ENCODE data around the gene TMTC1.

The TMTC1 gene

GRCh38 chr12:29519585-29520182 is 264.1 kb downstream of the TMTC1 start:
- DNase-seq: peak; percentile 53

GRCh38 chr12:29518407-29518806 is 265.3 kb downstream of the TMTC1 start:
- no peak for DNase-seq

- no peak for DNase-seq
These were observed 266.5 kb downstream of the TMTC1 start for GRCh38 chr12:29517264-29517663.

GRCh38 chr12:29516431-29516875 is 267.3 kb downstream of the TMTC1 start:
- DNase-seq: no peak

GRCh38 chr12:29510591-29511185 is 273.1 kb downstream of the TMTC1 start:
- DNase-seq: no peak

GRCh38 chr12:29509503-29509902 is 274.2 kb downstream of the TMTC1 start:
- DNase-seq: no peak

- no peak for DNase-seq
These were observed 274.8 kb downstream of the TMTC1 start for GRCh38 chr12:29508949-29509348.

- DNase-seq: no peak
These were observed 278.6 kb downstream of the TMTC1 start for GRCh38 chr12:29505122-29505521.

GRCh38 chr12:29503283-29503682 is 280.5 kb downstream of the TMTC1 start:
- no peak for DNase-seq

- no peak for DNase-seq
These were observed 284.5 kb downstream of the TMTC1 start for GRCh38 chr12:29499235-29499634.

- DNase-seq: no peak
These were observed 286.2 kb downstream of the TMTC1 start, which contains the start of gene OVCH1 for GRCh38 chr12:29497588-29497987. Gene OVCH1, minus strand, starts transcription at chr12:29497686. Its CDS starts 0 bp downstream, at chr12:29497686.

GRCh38 chr12:29492891-29493290 is 290.9 kb downstream of the TMTC1 start:
- no peak for DNase-seq

- DNase-seq: no peak
These were observed 296.8 kb downstream of the TMTC1 start for GRCh38 chr12:29486972-29487371.

- DNase-seq: no peak
These were observed 320.5 kb downstream of the TMTC1 start for GRCh38 chr12:29463198-29463597.

GRCh38 chr12:29460082-29460481 is 323.7 kb downstream of the TMTC1 start:
- DNase-seq: no peak

- no peak for DNase-seq
These were observed 328.7 kb downstream of the TMTC1 start for GRCh38 chr12:29455087-29455486.

- DNase-seq: no peak
These were observed 331.9 kb downstream of the TMTC1 start for GRCh38 chr12:29451888-29452287.
